HG03378 (cell line): Measurements from ENCODE around the gene DRD3.

ENCODE experiments used
- ATAC-seq: cut with Tn5 transposase; IDR thresholded peaks from one replicate; pipeline ENCODE4 v1.9.1; 2021; ENCODE audit warnings: mild to moderate bottlenecking, moderate library complexity; ENCODE audit not compliant: unreplicated experiment

Gene DRD3

GRCh38 chr3:114080201-114080600 is 98.7 kb downstream of the DRD3 start:
- no peak for ATAC-seq

GRCh38 chr3:114079761-114080160 is 99.1 kb downstream of the DRD3 start:
- no peak for ATAC-seq

- no peak for ATAC-seq
Measured at GRCh38 chr3:114078126-114078525, 100.7 kb downstream of the DRD3 start.
